OCI-LY7 (cell line): Measurements from ENCODE around the gene EDEM1.

Experiments used
- CTCF ChIP-seq: fragments of 200-600 bp; sonication (generic); conservative IDR thresholded peaks from 2 replicates; pipeline ENCODE4 v1.5.1; 2014; ENCODE audit warnings: mild to moderate bottlenecking, antibody characterized with exemption, low read length, moderate library complexity, mixed read lengths
- EZH2phosphoT487 ChIP-seq: fragments of 200-600 bp; sonication (generic); IDR thresholded peaks from 2 replicates; pipeline ENCODE4 v1.6.1; 2018; ENCODE audit warnings: low read depth, borderline replicate concordance, mild to moderate bottlenecking, mixed run types, antibody characterized with exemption, low read length, moderate library complexity, mixed read lengths

- no peak for TF ChIP-seq CTCF
- no peak for TF ChIP-seq EZH2phosphoT487
These were observed 8.1 kb downstream of the EDEM1 start for GRCh38 chr3:5195605-5196004.
